Right lobe of liver (tissue), 6 donors: ENCODE measurements around the gene ABHD5. TPM values are rescaled to one million over a fixed set of nuclear protein-coding genes. Genes with fewer than 3 reads are reported as not detected.

Source experiments
- ATAC-seq, 4 donors: fragments of 200-7000 bp; cut with Tn5 transposase; one replicate each; pipeline ENCODE4 v1.9.1; 2020; ENCODE audit warnings: mild to moderate bottlenecking in 4 of 4, moderate library complexity in 4 of 4
- DNase-seq, 3 donors: peaks; one replicate each; pipeline ENCODE4 v3.0.0-alpha.2; 2020
- H3K27ac ChIP-seq, 3 donors: fragments of 200-600 bp; one replicate each; pipeline ENCODE4 v1.8.0; 2022
- H3K27me3 ChIP-seq, 2 donors: fragments of 200-600 bp; one replicate each; pipeline ENCODE4 v1.8.0; 2022
- H3K36me3 ChIP-seq, 4 donors: fragments of 200-600 bp; sonication (generic) in 1 of 4; one replicate each; pipeline versions ENCODE4 v1.5.1 to v1.8.0; 2017 to 2022; ENCODE audit warnings: control low read depth in 1 of 4
- H3K4me1 ChIP-seq, 4 donors: fragments of 200-600 bp; sonication (generic) in 1 of 4; one replicate each; pipeline versions ENCODE4 v1.5.1 to v1.8.0; 2017 to 2022; ENCODE audit warnings: control low read depth in 1 of 4
- H3K4me3 ChIP-seq, 3 donors: fragments of 200-600 bp; one replicate each; pipeline ENCODE4 v1.8.0; 2022
- H3K9me3 ChIP-seq, 4 donors: fragments of 200-600 bp; sonication (generic) in 1 of 4; one replicate each; pipeline versions ENCODE4 v1.5.1 to v1.8.0; 2017 to 2022; ENCODE audit warnings: control low read depth in 1 of 4
- POLR2A ChIP-seq: fragments of 450-650 bp; IDR thresholded peaks from one replicate; pipeline ENCODE4 v1.6.1; 2017; ENCODE audit warnings: antibody characterized with exemption, mild to moderate bottlenecking
- WGBS: methylation state at CpG from one replicate; pipeline ENCODE4 v1.1.6; 2018; ENCODE audit warnings: low coverage, low lambda C conversion rate; ENCODE audit not compliant: insufficient coverage; ENCODE audit errors: missing lambda C conversion rate; 5-methylcytosine and 5-hydroxymethylcytosine counted together
- intact Hi-C, 2 donors: fragments of 100-400 bp; cut with DNase I; formaldehyde crosslinking; loops; one replicate each; pipeline versions ENCODE4 v1.11.2 to v1.14.1; 2022
- long read RNA-seq: library from polyadenylated mRNA; unstranded; transcript quantifications from one replicate; pipeline ENCODE4 v2.0.0, GENCODE V29; 2019
- total RNA-seq, 6 experiments: library from RNA; depleted of rRNA in 2 of 6; stranded (reverse); fragments of >200 nt in 2 of 6; fragmentation: NEBNext Ultra II Directional in 3 of 6; extraction: Animal tissue kit (Norgen Biotek cat#: 25700) in 3 of 6; gene quantifications; one replicate each; pipeline versions ENCODE4 v1.1.0 to v1.2.4, GENCODE V29; 2016 to 2023
- TF ChIP-seq, protein P1 (sequence below), 4 donors: fragments of 200-600 bp in 3 of 4; fragments of 450-650 bp in 1 of 4; IDR thresholded peaks; one replicate each; pipeline versions ENCODE4 v1.5.1 to v1.8.0; 2016 to 2022; ENCODE audit warnings: antibody characterized with exemption in 4 of 4, mild to moderate bottlenecking in 2 of 4
- donor health status: DM: no; HTN: yes; CAD: no.
- donor health status: DM: no; HTN: no; CAD: no.
- donor health status: DM: no; HTN: no; CAD: no.
- donor health status: DM: no; HTN: yes; CAD: no.
- donor health status: DM: no; HTN: yes; CAD: no.

Gene ABHD5
- total RNA-seq: 10 to 100 TPM; 10.8 to 23.0 (median 14.6) TPM
- long read RNA-seq, full-length matches to known transcripts: 5 of 6 reads
- long read RNA-seq, partial matches to known transcripts: 0 of 6 reads
- long read RNA-seq, other reads (novel, unspliced or antisense): 1 of 6 reads

DNA sequence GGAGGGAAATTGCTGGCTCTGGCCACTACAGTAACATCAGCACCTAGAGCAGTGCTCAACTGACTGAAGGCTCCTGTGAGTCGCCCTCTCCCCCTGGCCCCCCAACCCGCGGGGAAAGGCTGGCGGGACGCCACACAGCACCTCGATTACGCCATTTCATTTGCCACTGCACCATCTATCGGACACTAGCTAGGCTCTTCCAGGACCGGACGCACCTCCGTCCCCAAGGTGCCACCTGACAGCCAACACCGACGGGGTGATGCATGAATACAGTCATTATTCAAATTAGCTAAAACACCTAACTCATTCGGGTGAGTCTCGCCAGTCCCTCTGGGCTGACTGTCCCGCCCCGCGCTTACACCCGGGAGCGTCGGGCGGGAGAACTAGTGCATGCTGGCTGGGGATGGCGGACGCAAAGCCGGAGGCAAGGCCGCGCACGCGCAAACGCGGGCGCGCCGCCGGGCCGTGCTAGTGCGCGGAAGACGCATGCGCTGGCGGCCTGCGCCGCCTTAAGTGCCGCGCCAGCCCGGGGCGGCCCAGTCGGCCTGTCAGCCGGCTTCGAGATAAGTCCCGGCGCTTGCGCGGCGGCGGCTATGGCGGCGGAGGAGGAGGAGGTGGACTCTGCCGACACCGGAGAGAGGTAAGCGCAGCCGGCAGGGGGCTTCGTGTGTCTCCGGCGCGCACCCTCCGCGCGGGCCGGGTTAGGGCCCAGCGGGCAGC is at the start of gene ABHD5:
Gene ABHD5 (plus strand): TSS at position 539 of the 720 bp plus-strand sequence. CDS start 55 bp downstream, at position 594.
- peak within 1 kb of the TSS; percentile 77 to 89 (median 85) for H3K4me3 ChIP-seq
- H3K27me3 ChIP-seq: no peaks in the 10 kb centered on the region
- intact Hi-C loops: no loop called here
- H3K4me1 ChIP-seq: peaks cover 0 to 35% (median 5%) of the 10 kb centered on the region in 4 donors
- no peaks in the 10 kb centered on the region for H3K36me3 ChIP-seq
- ATAC-seq: peak; percentile 82 to 89 (median 88)
- WGBS: 0% methylated on average over 13 of the region's 71 CpGs
- peak; percentile 100 for TF ChIP-seq POLR2A
- TF ChIP-seq, protein P1, sequence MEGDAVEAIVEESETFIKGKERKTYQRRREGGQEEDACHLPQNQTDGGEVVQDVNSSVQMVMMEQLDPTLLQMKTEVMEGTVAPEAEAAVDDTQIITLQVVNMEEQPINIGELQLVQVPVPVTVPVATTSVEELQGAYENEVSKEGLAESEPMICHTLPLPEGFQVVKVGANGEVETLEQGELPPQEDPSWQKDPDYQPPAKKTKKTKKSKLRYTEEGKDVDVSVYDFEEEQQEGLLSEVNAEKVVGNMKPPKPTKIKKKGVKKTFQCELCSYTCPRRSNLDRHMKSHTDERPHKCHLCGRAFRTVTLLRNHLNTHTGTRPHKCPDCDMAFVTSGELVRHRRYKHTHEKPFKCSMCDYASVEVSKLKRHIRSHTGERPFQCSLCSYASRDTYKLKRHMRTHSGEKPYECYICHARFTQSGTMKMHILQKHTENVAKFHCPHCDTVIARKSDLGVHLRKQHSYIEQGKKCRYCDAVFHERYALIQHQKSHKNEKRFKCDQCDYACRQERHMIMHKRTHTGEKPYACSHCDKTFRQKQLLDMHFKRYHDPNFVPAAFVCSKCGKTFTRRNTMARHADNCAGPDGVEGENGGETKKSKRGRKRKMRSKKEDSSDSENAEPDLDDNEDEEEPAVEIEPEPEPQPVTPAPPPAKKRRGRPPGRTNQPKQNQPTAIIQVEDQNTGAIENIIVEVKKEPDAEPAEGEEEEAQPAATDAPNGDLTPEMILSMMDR (IDR thresholded peaks at IDR 0.05): peak in 2 of 4 donors; percentile 15 to 28
- no peaks in the 10 kb centered on the region for H3K9me3 ChIP-seq
- peak within 1 kb of the TSS; percentile 90 to 96 (median 92) for H3K27ac ChIP-seq
- peak; percentile 94 to 95 (median 94) for DNase-seq

DNA sequence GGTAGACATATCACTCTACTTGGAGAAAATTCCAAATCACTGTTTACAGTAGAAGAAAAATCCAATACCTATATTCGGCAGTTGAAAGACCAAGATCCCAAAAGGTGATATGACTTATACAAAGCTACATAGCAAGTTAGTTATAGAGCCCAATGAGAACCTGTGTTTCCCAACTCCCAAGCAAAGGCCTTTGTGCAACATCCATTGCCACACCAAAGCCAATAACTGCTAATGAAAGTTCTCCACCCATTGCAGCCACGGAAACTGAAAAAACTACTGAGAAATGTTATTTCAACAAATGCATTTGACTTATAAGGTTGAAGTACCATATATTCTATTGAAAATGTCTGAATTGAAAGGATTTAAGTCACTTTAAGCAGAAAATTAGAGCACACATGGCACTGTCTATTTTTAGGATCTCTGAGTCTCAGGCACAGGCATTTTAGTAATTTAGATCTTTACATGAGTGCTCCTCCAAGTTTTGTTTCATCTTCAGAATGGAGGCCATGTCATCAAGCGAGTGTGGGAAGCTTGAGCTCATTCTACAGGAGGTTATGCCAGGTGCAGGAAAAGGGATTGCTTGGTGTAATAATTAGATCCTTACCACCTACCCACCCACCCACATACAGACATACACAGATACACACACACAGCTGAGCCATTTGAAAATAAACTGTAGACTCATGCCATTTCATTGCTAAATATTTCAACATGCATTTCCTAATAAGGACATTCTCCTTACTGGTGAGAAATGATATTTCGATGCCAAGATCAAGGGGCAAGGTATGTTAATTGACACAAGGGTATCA is 49.2 kb upstream of the ABHD5 start:
- ATAC-seq: peak; percentile 68 to 87 (median 84)
- no peaks in the 10 kb centered on the region for H3K9me3 ChIP-seq
- intact Hi-C loops: no loop called here
- H3K4me1 ChIP-seq: peaks cover 0 to 13% (median 0%) of the 10 kb centered on the region in 4 donors
- WGBS: 35% methylated on average over 4 of the region's 4 CpGs
- DNase-seq: no peak
- no peaks in the 10 kb centered on the region for H3K36me3 ChIP-seq
- no peak overlapping the region for H3K4me3 ChIP-seq
- TF ChIP-seq, protein P1 (IDR thresholded peaks at IDR 0.05): no peak
- TF ChIP-seq POLR2A: no peak
- no peaks in the 10 kb centered on the region for H3K27me3 ChIP-seq
- peak overlapping the region in 2 of 3 donors; percentile 25 to 86 for H3K27ac ChIP-seq

DNA sequence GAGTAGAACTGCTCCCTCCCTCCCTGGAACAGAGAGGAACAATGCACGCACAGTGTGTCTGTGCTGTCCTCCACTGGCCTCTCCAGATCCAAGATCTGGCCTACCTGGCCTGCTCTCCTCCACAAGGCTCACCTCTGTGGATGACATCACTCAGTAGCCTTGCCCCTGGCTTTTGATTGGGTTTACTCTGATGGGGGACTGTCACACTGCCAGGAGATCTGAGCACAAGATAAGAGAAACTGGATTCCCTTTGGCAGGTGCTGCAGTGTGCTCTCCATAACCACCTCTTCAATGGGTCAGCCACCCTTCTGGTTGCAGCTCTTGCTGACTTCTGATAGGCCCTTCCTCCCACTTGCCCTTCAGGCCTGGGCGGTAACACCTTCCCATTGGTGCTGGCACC is 46.3 kb upstream of the ABHD5 start:
- WGBS: no CpG with 5 or more reads among the region's 2 CpGs
- intact Hi-C loops: no loop called here

More for the DNA sequence above, 46.3 kb upstream of the ABHD5 start:
- Histone ChIP-seq H3K27me3 (no peaks in the 10 kb centered on the region), H3K36me3 (no peaks in the 10 kb centered on the region), H3K27ac (no peak overlapping the region), H3K4me1 (peaks cover 0 to 13% (median 0%) of the 10 kb centered on the region in 4 donors), H3K9me3 (no peaks in the 10 kb centered on the region), H3K4me3 (no peak overlapping the region)
- DNase-seq (no peak), ATAC-seq (no peak)
- no peak for TF ChIP-seq POLR2A
- TF ChIP-seq, protein P1 (IDR thresholded peaks at IDR 0.05): no peak
